Measurements from ENCODE around the gene ACHE.

Gene ACHE

DNA sequence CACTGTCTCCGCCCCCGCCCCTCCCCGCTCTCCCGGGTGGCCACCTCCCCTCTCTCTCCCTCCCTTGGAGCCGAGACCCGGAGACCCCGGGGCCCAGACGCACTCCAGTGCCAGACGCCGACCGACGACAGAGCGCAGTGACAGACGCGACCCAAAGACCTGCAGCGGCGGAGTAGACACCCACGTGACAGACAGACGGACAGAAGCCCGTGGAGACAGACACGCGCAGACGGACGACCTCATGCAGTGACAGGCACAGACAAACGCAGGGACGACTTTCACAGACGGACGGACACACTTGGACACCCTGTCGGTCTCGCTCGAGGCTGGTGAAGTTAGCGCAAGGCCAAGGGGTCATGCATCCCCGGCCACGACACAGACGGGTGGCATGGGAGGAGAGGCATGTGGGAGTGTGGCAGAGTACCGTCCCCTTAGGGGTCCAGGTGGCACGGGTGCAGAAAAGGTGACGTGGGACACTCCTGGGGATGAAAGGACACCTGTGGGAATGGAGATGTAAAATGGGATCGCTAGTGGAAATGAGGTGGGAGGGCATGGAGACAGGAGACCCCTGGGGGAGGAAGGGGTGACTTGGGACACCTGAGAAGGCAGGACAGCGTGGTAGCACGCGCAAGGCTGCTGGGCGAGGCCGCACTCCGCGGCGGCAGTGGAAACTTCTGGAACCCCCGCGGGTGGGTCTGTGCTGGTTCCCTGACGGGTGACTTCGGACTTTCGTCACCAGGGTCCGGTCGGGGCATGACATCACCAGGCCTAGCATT, 456 bp upstream of the ACHE start:
- DNase-seq = no peak

DNA sequence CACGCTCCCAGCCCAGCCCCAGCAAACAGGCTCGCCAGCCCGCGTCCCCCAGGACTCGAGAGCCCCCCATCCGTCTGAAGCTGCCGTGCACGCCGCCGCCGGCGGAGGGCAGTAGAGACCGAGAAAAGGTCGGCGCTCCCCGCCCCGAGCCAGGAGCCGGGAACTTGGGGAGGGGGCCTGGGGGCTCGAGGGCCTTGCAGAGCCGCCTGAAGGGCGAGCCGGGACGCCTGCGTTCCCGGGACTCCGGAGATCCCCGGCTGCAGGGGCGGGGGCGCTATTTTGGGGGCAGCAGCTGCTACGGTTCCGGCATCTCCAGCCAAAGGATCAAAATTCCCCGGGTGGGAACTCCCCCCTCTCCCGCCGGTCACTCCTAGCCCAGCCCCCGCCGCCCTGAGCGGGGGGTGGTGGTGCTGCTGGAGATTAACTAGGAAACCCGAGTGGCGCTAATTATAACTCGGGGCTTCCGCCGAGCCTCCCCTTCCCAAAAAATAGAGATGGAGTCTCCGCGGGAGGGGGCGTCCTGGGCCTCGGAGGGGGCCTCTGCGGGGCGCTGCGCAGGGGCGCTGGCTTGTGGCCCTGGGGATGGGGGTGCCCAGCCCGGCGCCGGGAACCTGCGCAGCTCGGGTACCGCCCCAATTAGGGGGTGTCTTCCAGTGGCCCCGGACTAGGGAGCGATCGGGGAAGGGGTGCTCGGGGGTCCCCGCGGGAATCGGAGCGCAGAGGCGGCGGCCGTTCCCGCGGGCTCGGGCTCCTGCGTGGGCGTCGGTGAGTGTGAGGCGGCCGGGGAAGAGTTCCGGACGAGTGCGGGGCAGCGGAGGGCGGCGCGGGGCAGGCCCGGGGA, 608 bp downstream of the ACHE start:
- no peak for DNase-seq

DNA sequence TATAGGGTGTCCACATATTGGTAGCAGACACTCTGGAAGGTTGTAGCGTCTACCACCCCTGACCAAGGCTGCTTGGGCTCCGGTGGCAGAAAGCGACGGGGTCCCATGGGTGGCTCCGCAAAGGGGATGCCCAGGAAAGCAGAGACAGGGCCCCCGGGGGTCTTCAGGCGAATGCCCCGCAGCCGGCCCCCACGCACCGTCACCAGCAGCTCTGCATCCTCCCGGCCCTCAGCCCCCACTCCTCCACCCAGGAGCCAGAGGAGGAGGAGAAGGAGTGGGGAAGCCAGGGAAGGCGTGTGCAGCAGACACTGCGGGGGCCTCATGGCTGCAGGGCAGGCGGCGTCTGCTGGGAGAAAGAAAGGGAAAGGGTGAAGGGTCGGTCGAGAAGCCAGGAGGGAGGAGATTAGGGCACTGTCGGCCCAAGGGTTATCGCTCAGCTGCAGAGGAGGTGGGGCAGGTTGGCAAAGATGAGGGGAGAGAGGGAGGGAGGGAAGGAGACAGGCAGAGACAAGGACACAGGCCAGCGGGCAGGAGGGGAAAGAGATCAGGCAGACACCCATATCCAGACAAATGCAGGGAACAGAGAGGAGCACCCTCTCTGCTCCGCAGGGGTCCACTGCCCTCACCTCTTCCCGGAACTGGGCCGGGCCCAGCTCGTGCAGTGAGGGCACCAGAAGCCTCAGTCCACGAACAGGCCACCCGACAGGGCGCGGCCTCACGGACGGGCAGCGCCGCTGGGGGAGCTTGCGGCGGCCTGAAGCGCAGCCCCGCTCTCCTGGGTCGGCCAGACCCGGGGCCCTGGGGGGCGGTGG, 1.6 kb downstream of the ACHE start:
- no peak for DNase-seq

DNA sequence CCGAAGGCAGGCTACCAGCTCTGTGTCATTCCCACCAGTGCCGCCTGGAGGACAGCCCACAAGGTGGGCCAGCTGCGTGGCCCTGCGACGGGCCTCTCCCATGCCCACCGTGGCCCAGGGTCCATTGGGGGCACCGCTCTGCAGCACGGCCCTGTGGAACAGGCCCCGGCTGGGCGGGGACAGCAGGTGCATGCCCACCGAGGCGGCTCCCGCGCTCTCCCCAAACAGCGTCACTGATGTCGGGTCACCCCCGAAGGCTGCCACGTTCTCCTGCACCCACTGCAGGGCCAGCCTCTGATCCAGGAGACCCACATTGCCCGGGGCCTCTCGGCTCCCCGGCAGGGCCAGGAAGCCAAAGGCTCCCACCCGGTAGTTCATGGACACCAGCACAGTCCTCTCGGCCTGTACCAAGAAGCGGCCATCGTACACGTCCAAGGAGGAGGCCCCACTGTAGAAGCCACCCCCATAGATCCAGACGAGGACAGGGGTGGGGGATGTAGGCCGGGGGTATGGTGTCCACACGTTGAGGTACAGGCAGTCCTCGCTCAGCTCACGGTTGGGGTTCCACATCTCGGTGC, 2.3 kb downstream of the ACHE start:
- no peak for DNase-seq

DNA sequence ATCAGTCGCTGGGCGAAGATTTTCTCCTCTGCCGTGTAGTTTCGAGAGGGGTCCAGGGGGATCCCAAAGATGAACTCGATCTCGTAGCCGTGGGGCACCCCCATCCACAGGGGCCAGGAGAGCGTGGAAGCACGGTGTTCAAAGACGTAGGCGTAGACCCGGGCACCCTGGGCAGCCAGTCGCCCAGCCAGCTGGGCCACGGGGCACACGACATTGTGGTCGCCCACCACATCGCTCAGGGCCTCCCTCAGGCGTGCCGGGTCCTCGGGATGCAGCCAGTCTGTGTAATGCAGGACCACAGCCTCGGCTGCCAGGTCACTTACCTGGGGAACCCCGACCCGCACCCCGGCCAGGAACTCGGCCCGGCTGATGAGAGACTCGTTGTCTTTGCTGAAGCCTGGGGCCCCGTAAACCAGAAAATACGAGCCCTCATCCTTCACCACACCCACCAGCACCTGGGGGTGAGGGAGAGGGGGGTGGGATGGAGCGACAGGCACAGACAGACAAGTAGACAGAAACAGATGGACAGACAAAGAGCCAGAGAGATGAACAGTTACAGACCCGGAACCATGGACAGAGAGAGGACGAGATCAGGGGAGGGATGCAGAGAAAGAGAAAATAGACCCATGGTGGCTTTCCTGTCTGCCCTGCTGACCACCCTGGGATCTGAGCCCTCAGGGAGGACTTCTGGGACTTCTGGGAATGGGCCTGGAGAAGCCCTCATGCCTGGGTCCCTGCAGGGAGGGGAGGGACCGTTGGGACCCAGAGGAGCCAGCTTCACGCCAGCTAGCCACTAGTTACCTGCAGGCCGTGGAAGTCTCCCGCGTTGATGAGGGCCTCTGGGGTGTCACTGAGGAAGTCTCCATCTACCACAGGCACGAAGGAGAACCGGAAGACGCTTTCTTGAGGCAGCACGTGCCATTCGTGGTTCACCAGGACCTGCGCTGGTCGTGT, 3.0 kb downstream of the ACHE start:
- DNase-seq = no peak

DNA sequence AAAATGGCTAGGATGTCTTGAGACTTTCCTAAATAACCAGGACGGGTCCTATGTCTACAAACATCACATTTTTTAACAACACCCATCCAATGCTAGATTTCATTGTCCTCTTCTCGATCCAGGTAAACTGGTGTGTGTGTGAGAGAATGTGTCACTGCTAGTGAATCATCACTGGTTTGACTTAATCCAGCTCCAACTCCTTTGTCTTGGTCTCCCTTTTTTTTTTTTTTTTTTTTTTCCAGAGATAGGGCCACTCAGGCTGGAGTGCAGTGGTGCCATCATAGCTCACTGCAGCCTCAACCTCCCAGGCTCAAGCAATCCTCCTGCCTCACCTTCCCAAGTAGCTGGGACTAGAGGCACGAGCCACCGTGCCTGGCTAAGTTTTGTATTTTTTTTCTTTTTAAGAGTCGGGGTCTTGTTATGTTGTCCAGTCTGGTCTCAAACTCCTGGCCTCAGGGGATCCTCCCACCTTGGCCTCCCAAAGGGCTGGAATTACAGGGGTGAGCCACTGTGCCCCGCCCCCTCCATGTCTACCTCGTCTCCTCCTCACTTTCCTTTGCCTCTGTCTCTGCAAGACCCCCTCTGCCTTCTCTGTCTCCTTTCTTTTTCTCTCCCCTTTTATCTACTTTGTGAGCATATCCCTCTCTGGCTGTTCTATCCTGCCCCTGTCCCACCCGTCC, 4.0 kb downstream of the ACHE start:
- no peak for DNase-seq

DNA sequence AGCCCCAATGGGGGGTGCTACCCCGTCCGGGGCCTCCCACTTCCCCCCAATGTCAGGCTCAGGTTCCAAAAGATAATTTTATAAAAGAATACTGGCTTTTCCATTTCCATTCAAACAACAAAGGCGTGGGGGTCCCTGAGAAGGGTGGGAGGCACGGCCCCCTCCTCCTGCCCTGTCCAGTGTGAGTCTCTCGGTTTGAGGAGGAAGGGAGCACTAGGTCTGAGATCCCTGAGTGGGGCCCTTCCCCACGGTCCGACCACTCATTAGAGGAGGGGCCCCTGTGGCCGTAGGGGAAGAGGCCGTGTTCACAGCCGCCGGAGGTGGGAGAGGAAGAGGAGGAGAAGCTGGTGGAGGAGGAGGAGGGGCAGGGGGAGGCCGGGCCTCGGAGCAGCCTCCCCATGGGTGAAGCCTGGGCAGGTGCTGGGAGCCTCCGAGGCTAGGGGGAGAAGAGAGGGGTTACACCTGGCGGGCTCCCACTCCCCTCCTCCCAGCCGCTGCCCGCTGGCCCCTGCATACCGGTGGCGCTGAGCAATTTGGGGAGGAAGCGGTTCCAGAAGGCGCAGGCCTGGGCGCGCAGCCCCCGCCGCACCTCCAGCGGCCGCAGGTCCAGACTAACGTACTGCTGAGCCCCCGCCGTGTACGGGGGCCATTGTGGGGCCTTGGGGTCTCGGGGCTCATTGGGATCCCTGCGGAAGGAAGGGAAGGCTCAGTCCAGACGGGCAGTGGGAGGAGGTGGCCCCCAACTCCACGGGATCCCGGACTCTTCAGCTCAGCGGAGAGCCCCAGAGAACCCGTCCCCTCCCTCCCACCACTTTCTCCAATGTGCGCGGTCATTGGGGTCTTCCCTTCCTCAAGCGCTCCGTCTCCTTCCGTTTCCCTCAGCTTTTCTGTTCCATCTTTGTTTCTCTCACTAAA, 4.8 kb downstream of the ACHE start:
- DNase-seq = no peak

DNA sequence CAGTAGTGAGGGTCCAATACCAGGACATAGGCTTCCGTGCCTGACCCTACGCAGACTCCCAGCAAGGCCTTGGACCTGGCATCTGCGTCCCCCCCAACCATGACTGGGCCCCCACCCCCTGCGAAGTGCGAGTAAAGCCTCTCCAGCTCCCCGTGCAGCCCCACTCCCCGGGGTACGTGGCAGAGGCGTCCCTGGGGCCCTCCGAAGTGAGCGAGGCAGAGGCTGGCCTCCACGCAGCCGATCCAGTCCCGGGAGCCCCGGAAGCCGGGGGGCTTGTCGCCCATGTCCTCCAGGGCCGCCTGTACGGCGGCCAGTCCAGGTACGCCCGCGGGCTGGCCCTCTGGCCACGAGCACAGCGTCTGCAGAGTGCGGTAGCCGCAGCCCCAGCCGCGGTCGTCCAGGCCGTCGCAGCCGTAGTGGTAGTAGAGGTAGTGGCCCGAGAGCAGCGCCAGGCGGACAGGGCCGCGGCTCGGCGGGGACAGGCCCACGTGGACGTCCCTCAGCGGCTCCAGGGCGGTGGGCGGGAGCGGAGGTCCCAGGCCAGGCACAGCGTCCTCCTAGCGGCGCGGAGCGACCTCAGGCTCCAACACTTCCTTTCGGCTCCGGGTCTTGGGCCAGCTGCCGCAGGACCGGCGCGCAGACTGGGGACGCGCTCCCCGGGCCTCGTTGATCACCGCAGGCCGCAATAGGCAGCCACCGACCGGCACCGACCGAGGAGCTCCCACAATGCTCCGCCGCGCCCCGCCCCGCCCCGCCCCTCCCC, 6.5 kb downstream of the ACHE start, which contains the start of gene UFSP1:
Gene UFSP1, minus strand, starts transcription at position 728 of the 763 bp plus-strand sequence. Its CDS starts 444 bp downstream, at position 284.
- DNase-seq = no peak

DNA sequence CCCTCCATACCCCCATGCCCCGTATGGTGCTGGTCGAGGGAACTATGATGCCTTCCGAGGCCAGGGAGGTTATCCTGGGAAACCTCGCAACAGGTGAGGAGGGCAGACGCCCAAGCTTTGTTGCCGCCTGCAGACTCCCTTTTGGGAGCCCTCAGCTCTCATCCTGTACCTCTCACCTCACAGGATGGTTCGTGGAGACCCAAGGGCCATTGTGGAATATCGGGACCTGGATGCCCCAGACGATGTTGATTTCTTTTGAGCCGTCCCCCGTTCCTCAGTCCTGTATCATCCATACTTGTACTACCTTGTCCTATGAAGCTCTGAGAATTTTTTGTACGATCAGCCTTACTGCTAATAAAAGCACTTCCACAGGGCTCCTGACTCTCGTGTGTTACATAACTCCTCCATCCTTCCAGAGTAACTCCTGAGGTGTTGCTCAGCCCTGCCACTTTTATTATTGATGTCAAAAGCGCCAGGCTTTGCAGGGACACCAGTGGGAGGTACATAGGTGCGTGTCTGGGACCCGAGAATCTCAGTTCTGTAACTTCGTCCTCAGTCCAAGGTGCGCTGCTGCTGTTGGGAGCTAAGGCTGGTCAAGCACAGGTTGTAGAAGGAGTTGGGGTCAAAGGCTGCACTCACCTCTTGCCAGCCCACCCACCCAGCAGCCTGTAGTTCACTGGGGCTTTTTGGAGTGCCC, 7.2 kb downstream of the ACHE start:
- DNase-seq = no peak

DNA sequence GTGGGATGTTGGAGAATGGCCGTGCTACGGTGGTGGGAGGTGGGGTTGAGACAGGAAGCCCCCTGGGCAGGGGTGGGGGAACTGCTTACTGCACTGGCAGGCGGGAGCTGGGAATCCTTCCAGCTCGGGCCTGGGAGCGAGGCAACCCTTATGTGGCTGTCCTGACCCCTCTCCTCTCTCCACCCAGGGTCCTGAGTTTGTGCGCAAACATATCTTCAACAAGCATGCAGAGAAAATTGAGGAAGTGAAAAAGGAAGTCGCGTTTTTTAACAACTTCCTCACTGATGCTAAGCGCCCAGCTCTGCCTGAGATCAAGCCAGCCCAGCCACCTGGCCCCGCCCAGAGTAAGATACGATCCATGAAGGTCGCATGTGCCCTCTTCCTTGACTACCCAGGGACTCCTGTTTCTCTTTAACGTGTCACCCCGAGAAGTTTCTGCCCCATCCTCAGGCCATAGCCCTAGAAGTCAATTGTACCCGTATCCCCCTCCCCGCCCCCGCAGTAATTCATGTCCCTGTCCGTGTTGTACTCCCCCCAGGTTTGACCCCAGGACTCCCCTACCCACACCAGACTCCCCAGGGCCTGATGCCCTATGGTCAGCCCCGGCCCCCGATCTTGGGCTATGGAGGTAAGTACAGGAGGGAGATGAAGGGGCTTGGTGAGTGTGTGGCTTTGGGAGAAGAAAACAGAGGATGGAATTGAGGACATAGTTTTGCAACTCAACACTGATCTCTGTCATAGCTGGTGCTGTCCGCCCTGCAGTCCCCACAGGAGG, 8.0 kb downstream of the ACHE start:
- DNase-seq = no peak

DNA sequence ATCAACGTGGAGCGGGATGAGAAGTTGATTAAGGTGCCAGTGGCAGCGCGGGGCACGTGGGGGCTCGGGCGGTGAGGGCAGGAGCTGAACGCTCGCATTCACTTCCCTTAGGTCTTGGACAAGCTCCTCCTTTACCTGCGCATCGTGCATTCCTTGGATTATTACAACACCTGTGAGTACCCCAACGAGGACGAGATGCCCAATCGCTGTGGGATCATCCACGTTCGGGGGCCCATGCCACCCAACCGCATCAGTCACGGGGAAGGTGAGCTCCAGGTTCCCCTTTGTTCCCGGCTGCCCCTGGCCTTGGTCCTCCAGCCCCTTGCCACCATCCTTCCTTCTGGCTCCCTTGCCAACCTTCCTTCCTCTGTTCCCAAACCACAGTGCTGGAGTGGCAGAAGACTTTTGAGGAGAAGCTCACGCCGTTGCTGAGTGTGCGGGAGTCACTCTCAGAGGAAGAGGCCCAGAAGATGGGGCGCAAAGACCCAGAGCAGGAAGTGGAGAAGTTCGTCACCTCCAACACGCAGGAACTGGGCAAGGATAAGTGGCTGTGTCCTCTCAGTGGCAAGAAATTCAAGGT, 8.7 kb downstream of the ACHE start:
- DNase-seq = no peak

DNA sequence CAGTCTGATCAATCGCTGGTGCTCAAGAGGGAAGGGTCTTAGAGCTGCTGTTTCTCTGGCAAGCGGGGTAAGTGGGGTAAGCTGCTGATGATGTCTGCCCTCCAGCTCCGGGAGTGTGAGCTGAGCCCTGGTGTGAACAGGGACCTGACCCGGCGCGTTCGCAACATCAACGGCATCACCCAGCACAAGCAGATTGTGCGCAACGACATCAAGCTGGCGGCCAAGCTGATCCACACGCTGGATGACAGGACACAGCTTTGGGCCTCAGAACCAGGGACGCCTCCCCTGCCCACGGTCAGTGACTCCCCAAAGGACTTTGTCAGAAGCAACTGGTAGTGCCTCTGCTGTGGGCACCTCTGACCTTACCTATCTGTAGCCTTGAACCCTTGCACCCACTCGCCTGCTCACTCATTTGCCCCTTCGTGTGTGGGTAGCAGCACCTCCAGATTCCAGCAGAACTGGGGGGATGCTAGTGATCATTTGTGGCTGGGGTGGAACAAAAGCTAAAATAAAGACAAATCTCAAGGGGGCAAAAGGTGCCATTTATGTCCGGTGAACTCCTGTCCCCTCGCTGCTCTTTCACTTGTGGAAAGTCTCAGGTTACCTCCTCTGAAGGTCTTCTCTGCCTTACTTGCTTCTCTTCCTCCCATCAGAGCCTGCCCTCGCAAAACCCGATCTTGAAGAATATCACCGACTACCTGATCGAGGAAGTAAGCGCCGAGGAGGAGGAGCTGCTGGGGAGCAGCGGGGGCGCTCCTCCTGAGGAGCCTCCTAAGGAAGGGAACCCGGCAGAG, 9.3 kb downstream of the ACHE start:
- no peak for DNase-seq

DNA sequence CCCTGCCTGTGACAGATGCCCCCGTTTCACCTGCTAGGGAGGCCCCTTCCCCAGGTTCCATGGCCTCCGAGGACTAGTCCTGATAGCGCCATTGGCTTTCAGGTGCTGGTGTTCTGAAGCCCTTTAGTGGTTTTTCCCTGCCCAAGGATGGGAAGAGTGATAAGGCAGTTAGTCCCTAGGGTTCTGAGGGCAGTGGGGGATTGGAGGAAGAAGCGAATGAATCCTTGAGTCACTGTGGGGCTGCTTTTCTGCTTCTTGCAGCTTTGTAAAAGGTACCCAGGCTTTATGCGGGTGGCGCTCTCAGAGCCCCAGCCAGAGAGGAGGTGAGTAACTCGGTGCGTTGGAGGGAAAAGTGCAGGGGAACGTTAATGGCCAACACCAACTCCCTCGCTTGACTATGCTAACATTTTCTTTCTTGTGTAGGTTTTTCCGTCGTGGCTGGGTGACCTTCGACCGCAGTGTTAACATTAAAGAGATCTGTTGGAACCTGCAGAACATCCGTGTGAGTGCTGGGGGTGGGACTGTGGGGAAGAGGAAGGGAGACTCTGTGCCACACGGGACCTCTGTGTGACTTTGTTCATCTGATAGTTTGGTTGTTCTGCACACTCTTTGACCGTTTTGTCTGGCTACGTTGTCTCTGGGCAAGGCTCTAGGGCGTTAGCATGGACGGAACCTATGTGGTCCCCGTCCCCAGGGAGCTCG, 10.1 kb downstream of the ACHE start:
- DNase-seq = no peak

DNA sequence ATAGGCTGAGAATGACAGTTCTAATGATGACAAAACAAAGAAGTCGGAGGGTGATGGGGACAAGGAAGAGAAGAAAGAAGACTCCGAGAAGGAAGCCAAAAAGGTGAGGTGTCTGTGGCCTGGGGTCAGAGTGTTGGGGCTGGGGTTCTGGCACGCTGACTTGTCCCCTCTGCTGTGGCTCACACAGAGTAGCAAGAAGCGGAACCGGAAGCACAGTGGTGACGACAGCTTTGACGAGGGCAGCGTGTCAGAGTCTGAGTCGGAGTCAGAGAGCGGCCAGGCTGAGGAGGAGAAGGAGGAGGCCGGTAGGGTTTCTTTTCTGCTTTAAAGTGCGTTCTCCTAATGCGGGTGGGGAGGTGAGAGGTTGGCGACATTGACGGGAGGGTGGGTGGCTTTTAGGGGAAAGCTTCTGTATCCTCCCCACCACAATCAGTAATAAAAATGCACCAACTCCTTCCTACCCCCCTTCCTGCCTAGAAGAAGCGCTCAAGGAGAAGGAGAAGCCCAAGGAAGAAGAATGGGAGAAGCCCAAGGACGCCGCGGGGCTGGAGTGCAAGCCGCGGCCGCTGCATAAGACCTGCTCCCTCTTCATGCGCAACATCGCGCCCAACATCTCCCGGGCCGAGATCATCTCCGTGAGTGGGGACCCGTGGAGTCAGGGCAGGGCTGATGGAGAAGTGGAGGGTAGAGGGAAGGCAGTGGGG, 10.8 kb downstream of the ACHE start:
- no peak for DNase-seq

All from NCI-H446 treated with DMSO at 0.1 percent for 48 hours (cell line).